ENCODE results near the gene NANS. TPM values are rescaled to one million over a fixed set of nuclear protein-coding genes. Genes with fewer than 3 reads are reported as not detected.
"Not testable (repeated sequence)": the region's sequence is repeated elsewhere in the genome, so short reads cannot be mapped to it uniquely, and the experiment has no call there.

NANS gene
- polyA plus RNA-seq, 1 donor from 2014 or later, result 16.9 TPM

GRCh38 chr9:98107926-98108325 is 51.4 kb downstream of the NANS start:
- TF ChIP-seq EP300 (conservative IDR thresholded peaks at IDR 0.05; ENCODE audit: poor library complexity, severe bottlenecking) (no peak), TAF1 (IDR thresholded peaks at IDR 0.05; ENCODE audit: low read depth) (no peak)
- Histone ChIP-seq H3K9me2 (ENCODE audit: insufficient read depth, low read length) (no peaks in the 10 kb centered on the region), H3K27ac (ENCODE audit: low read length) (no peak overlapping the region), H3K36me3 (ENCODE audit: insufficient read depth, low read length) (no peaks in the 10 kb centered on the region), H3F3A (ENCODE audit: insufficient read depth, low read length, poor library complexity, severe bottlenecking) (no peaks in the 10 kb centered on the region), H3K9me3 (ENCODE audit: low read length) (no peaks in the 10 kb centered on the region), H3K79me2 (replicated peaks; ENCODE audit: insufficient read depth, low read length) (no peaks in the 10 kb centered on the region), H2AFZ (ENCODE audit: low read depth, low read length) (no peak overlapping the region), H3K4me3 (ENCODE audit: low read length) (no peak overlapping the region), H3K9ac (ENCODE audit: low read length) (no peak overlapping the region), H4K20me1 (ENCODE audit: insufficient read depth) (no peaks in the 10 kb centered on the region), H3K27me3 (ENCODE audit: insufficient read depth, low read depth, low read length) (no peaks in the 10 kb centered on the region), H3K4me2 (ENCODE audit: low read length) (no peak overlapping the region)

GRCh38 chr9:98108531-98109031 is 52.0 kb downstream of the NANS start:
- H3K36me3 ChIP-seq (ENCODE audit: insufficient read depth, low read length), result no peaks in the 10 kb centered on the region
- no peaks in the 10 kb centered on the region for H3K27me3 ChIP-seq (ENCODE audit: insufficient read depth, low read depth, low read length)
- no peaks in the 10 kb centered on the region for H4K20me1 ChIP-seq (ENCODE audit: insufficient read depth)
- H2AFZ ChIP-seq (ENCODE audit: low read depth, low read length), result no peak overlapping the region
- no peak overlapping the region for H3K4me2 ChIP-seq (ENCODE audit: low read length)
- H3K9me2 ChIP-seq (ENCODE audit: insufficient read depth, low read length), result no peaks in the 10 kb centered on the region
- H3K9me3 ChIP-seq (ENCODE audit: low read length), result no peaks in the 10 kb centered on the region
- H3F3A ChIP-seq (ENCODE audit: insufficient read depth, low read length, poor library complexity, severe bottlenecking), result no peaks in the 10 kb centered on the region
- no peaks in the 10 kb centered on the region for H3K79me2 ChIP-seq (replicated peaks; ENCODE audit: insufficient read depth, low read length)
- no peak overlapping the region for H3K9ac ChIP-seq (ENCODE audit: low read length)
- no peak overlapping the region for H3K27ac ChIP-seq (ENCODE audit: low read length)
- H3K4me3 ChIP-seq (ENCODE audit: low read length), result no peak overlapping the region
- no peak for TF ChIP-seq EP300 (conservative IDR thresholded peaks at IDR 0.05; ENCODE audit: poor library complexity, severe bottlenecking)
- no peak for TF ChIP-seq TAF1 (IDR thresholded peaks at IDR 0.05; ENCODE audit: low read depth)
- no peak for TF ChIP-seq MXI1 (conservative IDR thresholded peaks at IDR 0.05; ENCODE audit: poor library complexity, severe bottlenecking)
- no peak for TF ChIP-seq POLR2AphosphoS5 (IDR thresholded peaks at IDR 0.05)
- no peak for TF ChIP-seq CTCF (IDR thresholded peaks at IDR 0.05; ENCODE audit: poor library complexity, severe bottlenecking)
- no peak for TF ChIP-seq SMC3 (conservative IDR thresholded peaks at IDR 0.05; ENCODE audit: poor library complexity)
- TF ChIP-seq EZH2 (IDR thresholded peaks at IDR 0.05; ENCODE audit: borderline replicate concordance, insufficient read depth, low read length, poor library complexity, severe bottlenecking), result no peak

GRCh38 chr9:98109052-98109451 is 52.5 kb downstream of the NANS start:
- Histone ChIP-seq H3F3A (ENCODE audit: insufficient read depth, low read length, poor library complexity, severe bottlenecking) (no peaks in the 10 kb centered on the region), H3K4me3 (ENCODE audit: low read length) (no peak overlapping the region), H3K9ac (ENCODE audit: low read length) (no peak overlapping the region), H3K36me3 (ENCODE audit: insufficient read depth, low read length) (no peaks in the 10 kb centered on the region), H4K20me1 (ENCODE audit: insufficient read depth) (no peaks in the 10 kb centered on the region), H3K9me3 (ENCODE audit: low read length) (no peaks in the 10 kb centered on the region), H3K27ac (ENCODE audit: low read length) (no peak overlapping the region), H2AFZ (ENCODE audit: low read depth, low read length) (no peak overlapping the region), H3K27me3 (ENCODE audit: insufficient read depth, low read depth, low read length) (no peaks in the 10 kb centered on the region), H3K79me2 (replicated peaks; ENCODE audit: insufficient read depth, low read length) (no peaks in the 10 kb centered on the region), H3K9me2 (ENCODE audit: insufficient read depth, low read length) (no peaks in the 10 kb centered on the region), H3K4me2 (ENCODE audit: low read length) (no peak overlapping the region)
- TF ChIP-seq SMC3 (conservative IDR thresholded peaks at IDR 0.05; ENCODE audit: poor library complexity), result no peak
- no peak for TF ChIP-seq RAD21 (conservative IDR thresholded peaks at IDR 0.05)
- no peak for TF ChIP-seq TAF1 (IDR thresholded peaks at IDR 0.05; ENCODE audit: low read depth)
- TF ChIP-seq REST (IDR thresholded peaks at IDR 0.05; ENCODE audit: borderline replicate concordance), result no peak
- TF ChIP-seq POLR2AphosphoS5 (IDR thresholded peaks at IDR 0.05), result no peak
- TF ChIP-seq CTCF (IDR thresholded peaks at IDR 0.05; ENCODE audit: poor library complexity, severe bottlenecking), result no peak
- TF ChIP-seq MXI1 (conservative IDR thresholded peaks at IDR 0.05; ENCODE audit: poor library complexity, severe bottlenecking), result no peak
- no peak for TF ChIP-seq EZH2 (IDR thresholded peaks at IDR 0.05; ENCODE audit: borderline replicate concordance, insufficient read depth, low read length, poor library complexity, severe bottlenecking)
- no peak for TF ChIP-seq EP300 (conservative IDR thresholded peaks at IDR 0.05; ENCODE audit: poor library complexity, severe bottlenecking)

- not testable (repeated sequence) for H2AFZ ChIP-seq (ENCODE audit: low read depth, low read length); H3F3A ChIP-seq (ENCODE audit: insufficient read depth, low read length, poor library complexity, severe bottlenecking); H3K9ac ChIP-seq (ENCODE audit: low read length); H3K9me3 ChIP-seq (ENCODE audit: low read length); H3K36me3 ChIP-seq (ENCODE audit: insufficient read depth, low read length); H3K4me3 ChIP-seq (ENCODE audit: low read length); H3K79me2 ChIP-seq (replicated peaks; ENCODE audit: insufficient read depth, low read length); H3K27ac ChIP-seq (ENCODE audit: low read length); H3K4me2 ChIP-seq (ENCODE audit: low read length); H3K9me2 ChIP-seq (ENCODE audit: insufficient read depth, low read length); H4K20me1 ChIP-seq (ENCODE audit: insufficient read depth)
- H3K27me3 ChIP-seq (ENCODE audit: insufficient read depth, low read depth, low read length), result peaks cover 15% of the 10 kb centered on the region
Measured at GRCh38 chr9:98117097-98117496, 60.6 kb downstream of the NANS start.
